DOHH2 (cell line): Measurements from ENCODE around the gene CATSPER2.
"Not testable (repeated sequence)": the region's sequence is repeated elsewhere in the genome, so short reads cannot be mapped to it uniquely, and the experiment has no call there.

Experiments
- H3F3A ChIP-seq: fragments of 200-600 bp; sonication (generic), shearing (Covaris generic); 2 replicates; pipeline ENCODE4 v1.6.0; 2016; ENCODE audit warnings: antibody characterized with exemption, mild to moderate bottlenecking; ENCODE audit not compliant: control insufficient read depth, insufficient read depth
- H3K27ac ChIP-seq: fragments of 200-600 bp; sonication (generic); 2 replicates; pipeline ENCODE4 v1.5.1; 2014; ENCODE audit warnings: low read depth, mild to moderate bottlenecking, low read length, moderate library complexity
- H3K27me3 ChIP-seq: fragments of 200-600 bp; sonication (generic); 2 replicates; pipeline ENCODE4 v1.6.1; 2014; ENCODE audit warnings: mild to moderate bottlenecking, low read length, mixed read lengths; ENCODE audit not compliant: control insufficient read depth
- H3K36me3 ChIP-seq: fragments of 200-600 bp; sonication (generic); 2 replicates; pipeline ENCODE4 v1.6.1; 2014; ENCODE audit warnings: mild to moderate bottlenecking, low read length, moderate library complexity, mixed read lengths; ENCODE audit not compliant: control insufficient read depth
- H3K4me1 ChIP-seq: fragments of 200-600 bp; sonication (generic); 2 replicates; pipeline ENCODE4 v1.6.1; 2014; ENCODE audit warnings: mild to moderate bottlenecking, low read length, mixed read lengths; ENCODE audit not compliant: control insufficient read depth
- H3K4me2 ChIP-seq: fragments of 200-600 bp; sonication (generic); 2 replicates; pipeline ENCODE4 v1.6.0; 2014; ENCODE audit warnings: mild to moderate bottlenecking, low read length, moderate library complexity
- H3K4me3 ChIP-seq: fragments of 200-600 bp; sonication (generic); 2 replicates; pipeline ENCODE4 v1.5.1; 2014; ENCODE audit warnings: mild to moderate bottlenecking, low read length, mixed read lengths
- H3K79me2 ChIP-seq: fragments of 200-600 bp; sonication (generic); 2 replicates; pipeline ENCODE4 v1.6.1; 2014; ENCODE audit warnings: mild to moderate bottlenecking, low read length, mixed read lengths; ENCODE audit not compliant: control insufficient read depth
- H3K9me2 ChIP-seq: fragments of 200-600 bp; sonication (generic); replicated peaks from 2 replicates; pipeline ENCODE4 v1.6.1; 2014; ENCODE audit warnings: mild to moderate bottlenecking, low read length, mixed read lengths; ENCODE audit not compliant: control insufficient read depth
- H3K9me3 ChIP-seq: fragments of 200-600 bp; sonication (generic); 2 replicates; pipeline ENCODE4 v1.6.1; 2014; ENCODE audit warnings: antibody characterized with exemption, low read length, mixed read lengths; ENCODE audit not compliant: control insufficient read depth, insufficient read depth
- H4K20me1 ChIP-seq: fragments of 200-600 bp; sonication (generic); 2 replicates; pipeline ENCODE4 v1.6.0; 2014; ENCODE audit warnings: low read depth, mild to moderate bottlenecking, antibody characterized with exemption, low read length, moderate library complexity; ENCODE audit not compliant: control insufficient read depth, insufficient read depth
- EZH2phosphoT487 ChIP-seq: fragments of 200-600 bp; sonication (generic); IDR thresholded peaks from 2 replicates; pipeline ENCODE4 v1.6.1; 2017; ENCODE audit warnings: borderline replicate concordance, mild to moderate bottlenecking, antibody characterized with exemption, low read length, moderate library complexity, mixed read lengths
- TF ChIP-seq, protein P1 (sequence below): fragments of 200-600 bp; sonication (generic); IDR thresholded peaks from one replicate; pipeline ENCODE4 v1.5.1; 2014; ENCODE audit warnings: antibody characterized with exemption, mild to moderate bottlenecking, low read depth, low read length; ENCODE audit not compliant: poor library complexity, severe bottlenecking

CATSPER2 gene

DNA sequence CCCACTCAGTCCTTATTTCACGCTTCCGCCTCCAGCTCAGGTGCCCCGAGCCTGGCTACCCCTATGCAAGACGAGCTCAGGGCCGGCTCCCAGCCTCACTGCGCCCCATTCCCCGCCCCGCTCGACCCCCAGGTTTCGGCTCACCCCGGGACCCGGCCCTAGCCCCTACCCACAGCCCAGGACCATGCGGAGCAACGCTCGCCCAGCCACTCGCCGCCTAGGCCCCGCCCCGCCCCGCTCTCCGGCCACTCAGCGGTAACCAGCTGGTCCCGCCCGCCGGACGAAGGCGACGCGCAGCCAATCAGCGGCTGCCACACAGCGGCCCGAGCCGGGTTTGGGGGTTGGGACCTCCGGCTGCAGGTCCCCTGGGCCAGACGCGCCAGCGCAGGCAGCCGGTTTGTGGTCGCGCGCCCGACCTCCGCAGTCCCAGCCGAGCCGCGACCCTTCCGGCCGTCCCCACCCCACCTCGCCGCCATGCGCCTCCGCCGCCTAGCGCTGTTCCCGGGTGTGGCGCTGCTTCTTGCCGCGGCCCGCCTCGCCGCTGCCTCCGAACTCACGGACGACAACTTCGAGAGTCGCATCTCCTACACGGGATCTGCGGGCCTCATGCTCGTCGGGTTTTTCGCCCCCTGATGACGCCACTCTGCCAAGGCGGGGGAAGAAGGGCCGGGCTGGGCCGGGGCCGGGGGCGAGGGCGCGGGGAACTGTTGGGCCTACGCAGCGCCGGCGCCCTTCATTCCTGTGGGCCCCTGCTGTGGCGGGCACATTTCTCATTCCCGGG, at the start of gene CATSPER2:
Gene CATSPER2 (minus strand): TSS at position 196 of the 781 bp plus-strand sequence. CDS start 783 bp downstream, outside the sequence.
- H3F3A ChIP-seq, result no peaks in the 10 kb centered on the region
- no peak within 1 kb of the TSS for H3K4me3 ChIP-seq
- H3K27ac ChIP-seq, result no peak within 1 kb of the TSS
- H3K79me2 ChIP-seq, result no peaks in the 10 kb centered on the region
- H4K20me1 ChIP-seq, result no peaks in the 10 kb centered on the region
- no peaks in the 10 kb centered on the region for H3K9me3 ChIP-seq
- no peaks in the 10 kb centered on the region for H3K27me3 ChIP-seq
- no peak within 1 kb of the TSS for H3K4me2 ChIP-seq
- no peaks in the 10 kb centered on the region for H3K4me1 ChIP-seq
- no peak for TF ChIP-seq EZH2phosphoT487
- TF ChIP-seq, protein P1, sequence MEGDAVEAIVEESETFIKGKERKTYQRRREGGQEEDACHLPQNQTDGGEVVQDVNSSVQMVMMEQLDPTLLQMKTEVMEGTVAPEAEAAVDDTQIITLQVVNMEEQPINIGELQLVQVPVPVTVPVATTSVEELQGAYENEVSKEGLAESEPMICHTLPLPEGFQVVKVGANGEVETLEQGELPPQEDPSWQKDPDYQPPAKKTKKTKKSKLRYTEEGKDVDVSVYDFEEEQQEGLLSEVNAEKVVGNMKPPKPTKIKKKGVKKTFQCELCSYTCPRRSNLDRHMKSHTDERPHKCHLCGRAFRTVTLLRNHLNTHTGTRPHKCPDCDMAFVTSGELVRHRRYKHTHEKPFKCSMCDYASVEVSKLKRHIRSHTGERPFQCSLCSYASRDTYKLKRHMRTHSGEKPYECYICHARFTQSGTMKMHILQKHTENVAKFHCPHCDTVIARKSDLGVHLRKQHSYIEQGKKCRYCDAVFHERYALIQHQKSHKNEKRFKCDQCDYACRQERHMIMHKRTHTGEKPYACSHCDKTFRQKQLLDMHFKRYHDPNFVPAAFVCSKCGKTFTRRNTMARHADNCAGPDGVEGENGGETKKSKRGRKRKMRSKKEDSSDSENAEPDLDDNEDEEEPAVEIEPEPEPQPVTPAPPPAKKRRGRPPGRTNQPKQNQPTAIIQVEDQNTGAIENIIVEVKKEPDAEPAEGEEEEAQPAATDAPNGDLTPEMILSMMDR, result no peak
- H3K9me2 ChIP-seq, result no peaks in the 10 kb centered on the region
- no peaks in the 10 kb centered on the region for H3K36me3 ChIP-seq

DNA sequence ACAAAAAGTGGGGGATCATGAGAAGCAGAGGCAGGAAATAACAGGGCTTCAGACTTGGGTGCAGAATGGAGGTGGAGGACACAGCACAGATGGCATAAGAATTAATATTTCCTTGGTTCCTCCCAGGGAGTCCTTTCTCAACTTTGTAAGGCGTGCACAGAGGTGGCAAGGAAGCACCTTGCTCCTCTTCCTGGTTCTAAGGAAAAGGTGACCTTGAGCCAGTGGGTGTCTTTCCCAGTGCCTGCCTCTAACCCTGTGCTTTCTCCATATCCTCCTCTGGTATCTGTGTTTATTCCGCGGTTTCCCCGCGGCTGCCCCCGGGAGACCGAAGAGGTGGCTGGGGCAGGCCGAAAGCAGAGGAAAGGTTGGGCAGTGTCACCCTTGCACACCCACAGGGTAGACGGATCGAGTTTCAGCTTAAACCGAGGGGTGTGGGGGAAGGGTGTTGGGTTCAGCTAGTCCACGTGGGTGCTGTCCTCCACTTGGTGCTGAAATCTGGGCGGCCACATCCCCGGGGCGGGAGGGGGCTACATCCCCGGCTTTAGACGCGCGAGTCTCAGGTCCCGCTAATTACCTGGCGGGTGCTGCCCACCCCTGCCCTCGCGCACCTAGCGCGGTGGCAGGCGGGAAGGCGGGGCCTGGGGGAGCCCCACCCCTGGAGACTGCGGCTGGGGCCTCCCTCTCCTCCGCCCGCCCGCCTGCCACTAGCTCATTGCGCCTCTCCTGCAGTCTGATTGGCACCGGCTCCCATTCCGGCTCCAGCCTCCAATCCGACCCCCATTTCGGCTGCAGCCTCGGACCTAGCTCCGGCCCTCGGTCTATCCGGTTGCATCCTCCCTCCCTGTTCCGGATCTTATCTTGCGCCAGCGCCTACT, 44.7 kb upstream of the CATSPER2 start, which contains the start of gene CKMT1A:
Gene CKMT1A (plus strand): TSS at position 712 of the 875 bp plus-strand sequence. CDS start 192 bp downstream, outside the sequence.
- H4K20me1 ChIP-seq, H3K27me3 ChIP-seq, H3K9me3 ChIP-seq, H3K4me1 ChIP-seq, H3K79me2 ChIP-seq, H3K27ac ChIP-seq, H3K9me2 ChIP-seq, H3F3A ChIP-seq, H3K36me3 ChIP-seq, H3K4me3 ChIP-seq, H3K4me2 ChIP-seq: not testable (repeated sequence)

DNA sequence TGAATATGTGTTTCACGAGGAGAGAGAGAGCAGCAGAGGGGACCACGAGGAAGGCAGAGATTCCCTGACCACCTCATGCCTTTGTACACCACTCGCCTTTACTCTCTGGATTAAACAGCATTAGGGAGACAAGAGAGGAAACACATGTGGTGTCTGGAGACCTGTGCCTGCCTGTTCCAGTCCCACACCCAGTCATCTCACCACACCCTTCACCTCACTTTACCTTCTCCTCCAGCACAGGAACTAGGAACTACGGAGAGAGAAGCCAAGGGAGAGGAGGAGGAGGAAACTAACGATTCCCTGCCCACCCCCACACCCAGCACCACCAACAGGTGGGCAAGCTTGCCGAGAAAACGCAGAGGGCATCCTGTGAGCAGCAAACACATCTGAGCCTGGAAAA, 44.0 kb upstream of the CATSPER2 start:
- H3F3A ChIP-seq, H3K4me3 ChIP-seq, H4K20me1 ChIP-seq: not testable (repeated sequence)

DNA sequence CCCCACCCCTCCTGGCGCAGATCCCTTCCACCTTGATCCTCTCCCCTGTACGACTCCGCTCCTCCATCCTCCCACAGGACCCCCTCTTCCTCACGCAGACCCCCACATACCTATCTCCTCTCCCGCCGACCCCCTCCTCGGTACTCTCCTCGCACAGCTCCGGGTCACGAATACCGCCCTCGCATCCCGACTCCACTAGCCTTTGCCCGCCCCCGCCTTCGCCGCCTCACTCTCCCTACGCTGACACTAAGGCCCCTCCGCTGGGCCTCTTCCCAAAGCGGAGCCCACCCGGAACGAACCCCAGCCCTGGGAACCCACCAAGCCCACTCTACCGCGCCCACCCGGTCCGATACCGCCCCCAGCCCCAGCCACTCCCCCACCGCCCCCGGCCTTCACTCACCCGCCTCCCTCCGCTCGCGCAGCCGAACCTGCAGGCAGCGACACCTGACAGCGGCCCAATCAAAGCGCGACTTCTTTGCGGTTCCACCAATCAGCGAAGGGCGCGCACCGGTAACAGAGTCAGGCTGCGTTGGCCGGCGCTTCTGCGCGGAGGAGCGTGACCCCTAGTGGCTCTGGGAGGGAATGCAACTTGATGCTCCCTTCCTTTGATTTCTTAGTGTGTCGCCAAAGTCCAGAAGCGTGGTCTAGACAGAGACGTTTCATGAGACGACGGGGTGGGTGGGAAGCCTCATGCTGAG, 41.1 kb upstream of the CATSPER2 start:
- not testable (repeated sequence) for H3K4me3 ChIP-seq, H3K9me2 ChIP-seq, H3K79me2 ChIP-seq, H3K4me2 ChIP-seq, H3F3A ChIP-seq, H3K36me3 ChIP-seq, H3K27ac ChIP-seq, H3K4me1 ChIP-seq, H3K9me3 ChIP-seq, H3K27me3 ChIP-seq, H4K20me1 ChIP-seq

More for the DNA sequence above, 44.0 kb upstream of the CATSPER2 start:
- H3K27me3 ChIP-seq, H3K9me2 ChIP-seq, H3K4me1 ChIP-seq, H3K9me3 ChIP-seq, H3K79me2 ChIP-seq, H3K36me3 ChIP-seq, H3K4me2 ChIP-seq, H3K27ac ChIP-seq: not testable (repeated sequence)

DNA sequence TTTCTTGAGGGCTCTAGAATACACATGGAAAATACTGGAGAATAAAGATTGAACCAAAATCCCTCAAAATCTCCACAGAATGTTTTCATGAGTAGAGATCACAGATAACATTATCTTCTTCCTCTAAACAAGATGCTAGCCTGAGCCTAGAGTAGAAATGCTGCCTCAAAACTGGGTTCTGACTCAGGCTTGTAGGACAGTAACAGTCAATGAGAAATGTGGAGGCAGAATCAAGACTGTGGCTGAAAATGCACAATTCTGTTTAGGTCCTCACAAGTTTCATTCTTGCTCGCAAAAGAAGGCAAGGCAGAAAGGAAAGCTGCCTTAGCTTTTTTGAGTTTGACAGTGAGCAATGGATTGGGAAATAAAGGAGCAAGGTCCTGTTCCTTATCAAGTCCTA, 25.5 kb upstream of the CATSPER2 start:
- not testable (repeated sequence) for H3K79me2 ChIP-seq, H3K4me2 ChIP-seq, H3K27ac ChIP-seq, H4K20me1 ChIP-seq, H3K4me1 ChIP-seq, H3K9me2 ChIP-seq, H3K36me3 ChIP-seq, H3K4me3 ChIP-seq, H3K9me3 ChIP-seq, H3K27me3 ChIP-seq, H3F3A ChIP-seq

DNA sequence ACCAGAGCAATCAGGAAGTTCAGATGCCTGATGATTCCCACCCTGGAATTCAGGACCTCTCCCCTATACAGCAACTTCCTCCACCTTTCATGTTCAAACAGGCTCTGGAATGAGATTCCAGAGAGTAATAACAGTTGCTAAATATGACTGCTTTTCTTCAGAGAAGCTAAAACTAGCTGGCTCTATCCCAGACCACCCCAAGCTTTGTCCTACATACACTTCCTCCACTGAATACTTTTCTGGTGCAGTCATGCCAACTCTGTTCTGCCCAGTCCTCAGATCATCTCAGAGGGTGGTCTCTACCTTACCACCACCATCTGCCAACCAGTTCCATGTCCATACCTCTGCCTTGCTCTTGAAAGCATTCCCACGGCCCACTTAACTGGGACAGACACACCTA, 17.5 kb upstream of the CATSPER2 start:
- H3K27ac ChIP-seq, H3K9me3 ChIP-seq, H3K4me3 ChIP-seq, H3K27me3 ChIP-seq, H3K79me2 ChIP-seq, H3K4me2 ChIP-seq, H3K36me3 ChIP-seq, H4K20me1 ChIP-seq, H3F3A ChIP-seq, H3K4me1 ChIP-seq, H3K9me2 ChIP-seq: not testable (repeated sequence)
